Endothelial cell (in vitro differentiated cells): ENCODE measurements around the gene RIPK4. TPM values are rescaled to one million over a fixed set of nuclear protein-coding genes. Genes with fewer than 3 reads are reported as not detected.
"Not testable (repeated sequence)": the region's sequence is repeated elsewhere in the genome, so short reads cannot be mapped to it uniquely, and the experiment has no call there.

Source experiments
- DNase-seq: peaks from one replicate; pipeline ENCODE4 v3.0.0; 2021; ENCODE audit warnings: low spot score
- H3K27ac Mint-ChIP-seq: one replicate; pipeline ENCODE4 v1.8.0; 2021; ENCODE audit warnings: mixed read lengths, inconsistent platforms; ENCODE audit not compliant: unreplicated experiment
- H3K27me3 Mint-ChIP-seq: one replicate; pipeline ENCODE4 v1.8.0; 2021; ENCODE audit warnings: mild to moderate bottlenecking, moderate library complexity, mixed read lengths, inconsistent platforms; ENCODE audit not compliant: unreplicated experiment
- H3K36me3 Mint-ChIP-seq: one replicate; pipeline ENCODE4 v1.8.0; 2021; ENCODE audit warnings: mild to moderate bottlenecking, low read depth, mixed read lengths, inconsistent platforms; ENCODE audit not compliant: unreplicated experiment
- H3K4me1 Mint-ChIP-seq: one replicate; pipeline ENCODE4 v1.8.0; 2021; ENCODE audit warnings: mild to moderate bottlenecking, mixed read lengths, inconsistent platforms; ENCODE audit not compliant: unreplicated experiment
- H3K4me3 Mint-ChIP-seq: one replicate; pipeline ENCODE4 v1.8.0; 2021; ENCODE audit warnings: mild to moderate bottlenecking, mixed read lengths, inconsistent platforms; ENCODE audit not compliant: unreplicated experiment
- H3K9me3 Mint-ChIP-seq: one replicate; pipeline ENCODE4 v1.8.0; 2021; ENCODE audit warnings: mixed read lengths, inconsistent platforms; ENCODE audit not compliant: unreplicated experiment
- microRNA-seq: library from miRNA; unstranded; fragments of <30 nt; microRNA quantifications from one replicate; pipeline ENCODE4, GENCODE V29; 2020; ENCODE audit not compliant: unreplicated experiment
- total RNA-seq: library from RNA; stranded (reverse); fragmentation: NEBNext Ultra II Directional; extraction: Animal tissue kit (Norgen Biotek cat#: 25700); gene quantifications from one replicate; pipeline ENCODE4 v1.2.1, GENCODE V29; 2021; ENCODE audit not compliant: unreplicated experiment
- TF ChIP-seq, protein P1 (sequence below): fragments of 200-600 bp; sonication (generic); IDR thresholded peaks from one replicate; pipeline ENCODE4 v1.5.0; 2021; ENCODE audit warnings: antibody characterized with exemption; ENCODE audit not compliant: unreplicated experiment

The RIPK4 gene
- total RNA-seq, 1 donor from 2014 or later, result 9.6 TPM

GRCh38 chr21:41695513-41695912, 71.3 kb downstream of the RIPK4 start:
- no peaks in the 10 kb centered on the region for H3K9me3 Mint-ChIP-seq
- TF ChIP-seq, protein P1, sequence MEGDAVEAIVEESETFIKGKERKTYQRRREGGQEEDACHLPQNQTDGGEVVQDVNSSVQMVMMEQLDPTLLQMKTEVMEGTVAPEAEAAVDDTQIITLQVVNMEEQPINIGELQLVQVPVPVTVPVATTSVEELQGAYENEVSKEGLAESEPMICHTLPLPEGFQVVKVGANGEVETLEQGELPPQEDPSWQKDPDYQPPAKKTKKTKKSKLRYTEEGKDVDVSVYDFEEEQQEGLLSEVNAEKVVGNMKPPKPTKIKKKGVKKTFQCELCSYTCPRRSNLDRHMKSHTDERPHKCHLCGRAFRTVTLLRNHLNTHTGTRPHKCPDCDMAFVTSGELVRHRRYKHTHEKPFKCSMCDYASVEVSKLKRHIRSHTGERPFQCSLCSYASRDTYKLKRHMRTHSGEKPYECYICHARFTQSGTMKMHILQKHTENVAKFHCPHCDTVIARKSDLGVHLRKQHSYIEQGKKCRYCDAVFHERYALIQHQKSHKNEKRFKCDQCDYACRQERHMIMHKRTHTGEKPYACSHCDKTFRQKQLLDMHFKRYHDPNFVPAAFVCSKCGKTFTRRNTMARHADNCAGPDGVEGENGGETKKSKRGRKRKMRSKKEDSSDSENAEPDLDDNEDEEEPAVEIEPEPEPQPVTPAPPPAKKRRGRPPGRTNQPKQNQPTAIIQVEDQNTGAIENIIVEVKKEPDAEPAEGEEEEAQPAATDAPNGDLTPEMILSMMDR, result no peak
- peaks cover 3% of the 10 kb centered on the region for H3K36me3 Mint-ChIP-seq
- H3K4me3 Mint-ChIP-seq, result no peak overlapping the region
- H3K4me1 Mint-ChIP-seq, result peaks cover 23% of the 10 kb centered on the region
- peaks cover 2% of the 10 kb centered on the region for H3K27me3 Mint-ChIP-seq
- no peak overlapping the region for H3K27ac Mint-ChIP-seq
- no peak for DNase-seq

GRCh38 chr21:41694042-41694441, 72.8 kb downstream of the RIPK4 start:
- not testable (repeated sequence) for H3K4me3 Mint-ChIP-seq, H3K9me3 Mint-ChIP-seq, H3K27me3 Mint-ChIP-seq, DNase-seq, H3K27ac Mint-ChIP-seq, H3K36me3 Mint-ChIP-seq
- peaks cover 23% of the 10 kb centered on the region for H3K4me1 Mint-ChIP-seq

GRCh38 chr21:41692185-41692565, 74.7 kb downstream of the RIPK4 start:
- H3K36me3 Mint-ChIP-seq, result peaks cover 3% of the 10 kb centered on the region
- TF ChIP-seq, protein P1, result no peak
- H3K27ac Mint-ChIP-seq, result no peak overlapping the region
- no peak for DNase-seq
- H3K9me3 Mint-ChIP-seq, result no peaks in the 10 kb centered on the region
- H3K4me1 Mint-ChIP-seq, result peaks cover 23% of the 10 kb centered on the region
- H3K4me3 Mint-ChIP-seq, result peak overlapping the region; percentile 3
- H3K27me3 Mint-ChIP-seq, result peaks cover 6% of the 10 kb centered on the region

DNA sequence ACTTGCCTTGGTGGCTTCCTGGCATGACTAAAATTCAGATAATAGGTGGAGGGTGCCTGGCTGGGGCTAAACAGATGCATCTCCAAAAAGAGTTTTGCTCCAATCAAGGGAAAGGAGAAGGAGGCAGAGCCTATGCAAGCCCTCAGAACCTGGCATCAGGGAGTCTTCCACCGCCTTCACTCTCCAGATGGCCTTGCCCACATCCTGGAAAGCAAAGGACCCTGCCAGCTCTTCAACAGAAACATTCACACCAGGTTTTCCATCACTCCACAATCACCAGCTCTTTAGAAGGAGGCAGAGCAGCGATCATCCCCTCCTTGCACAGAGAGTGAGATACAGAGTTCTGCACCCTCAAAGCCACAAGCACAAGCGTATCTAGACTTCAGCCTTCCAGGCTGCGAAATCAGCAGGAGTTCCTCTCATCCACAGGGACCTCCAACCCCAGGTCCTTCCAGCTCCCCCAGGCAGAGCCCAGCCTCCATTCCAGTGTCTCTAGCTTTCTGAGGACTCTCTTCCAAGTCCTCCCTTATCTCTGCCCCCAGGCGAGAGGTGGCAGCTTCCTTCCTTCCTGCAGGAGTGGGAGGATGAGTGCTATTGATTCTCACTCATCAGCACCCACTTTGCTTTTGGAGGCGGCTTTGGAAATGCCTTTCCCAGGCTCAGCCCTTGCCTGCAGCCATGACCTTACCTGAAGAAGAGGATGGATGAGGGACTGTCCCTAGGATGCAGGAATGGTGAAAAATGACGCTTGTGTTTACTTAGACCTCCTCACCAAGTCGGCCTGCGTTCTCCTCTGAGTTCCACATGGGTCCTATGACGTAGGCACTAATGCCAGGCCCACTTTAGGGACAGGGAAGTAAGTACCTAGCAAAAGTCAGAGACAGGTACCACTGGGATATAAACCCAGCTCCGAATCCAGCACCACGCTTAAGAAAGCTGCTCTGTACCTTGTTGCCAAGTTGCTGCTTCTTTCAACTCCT, 75.4 kb downstream of the RIPK4 start:
- DNase-seq, result peak; percentile 25
- peaks cover 23% of the 10 kb centered on the region for H3K4me1 Mint-ChIP-seq

More for the DNA sequence above, 75.4 kb downstream of the RIPK4 start:
- no peaks in the 10 kb centered on the region for H3K9me3 Mint-ChIP-seq
- H3K27ac Mint-ChIP-seq, result no peak overlapping the region
- H3K4me3 Mint-ChIP-seq, result peak overlapping the region; percentile 3
- H3K27me3 Mint-ChIP-seq, result peaks cover 6% of the 10 kb centered on the region
- TF ChIP-seq, protein P1, result no peak
- peaks cover 3% of the 10 kb centered on the region for H3K36me3 Mint-ChIP-seq

Small RNAs within 50 kb of the gene (microRNA-seq; reads per million reads assigned to microRNA genes)
- 1.1 reads per million, percentile 14 among the genes with 10 or more reads in this experiment for gene MIR6814

Other genes starting within 250 kb of the RIPK4 start
- 7.5 TPM for gene PRDM15, start 112.3 kb upstream of the RIPK4 start, total RNA-seq
- gene C2CD2, start 187.0 kb upstream of the RIPK4 start, total RNA-seq, result 34.3 TPM
- 8.4 TPM for gene ZBTB21, start 243.3 kb upstream of the RIPK4 start, total RNA-seq